GM06990 (cell line): Measurements from ENCODE around the gene BRAF.

Experiments used
- DNase-seq: peaks from one replicate; pipeline ENCODE4 v3.0.0-alpha.2; 2011; ENCODE audit not compliant: insufficient read length; ENCODE audit errors: extremely low read depth
- H3K27me3 ChIP-seq: replicated peaks from 2 replicates; pipeline ENCODE4 v1.6.0; 2011; ENCODE audit warnings: low read length; ENCODE audit not compliant: control insufficient read depth, insufficient read depth
- H3K36me3 ChIP-seq: 2 replicates; pipeline ENCODE4 v1.5.1; 2011; ENCODE audit warnings: low read length; ENCODE audit not compliant: control insufficient read depth, insufficient read depth
- H3K4me3 ChIP-seq: replicated peaks from 2 replicates; pipeline ENCODE4 v1.5.1; 2011; ENCODE audit warnings: low read depth, mild to moderate bottlenecking, control low read depth, low read length
- CTCF ChIP-seq: IDR thresholded peaks from 2 replicates; pipeline ENCODE4 v1.5.1; 2011; ENCODE audit warnings: low read length, control low read depth, mild to moderate bottlenecking, inconsistent platforms; ENCODE audit not compliant: insufficient read depth, poor library complexity, severe bottlenecking

The BRAF gene

DNA sequence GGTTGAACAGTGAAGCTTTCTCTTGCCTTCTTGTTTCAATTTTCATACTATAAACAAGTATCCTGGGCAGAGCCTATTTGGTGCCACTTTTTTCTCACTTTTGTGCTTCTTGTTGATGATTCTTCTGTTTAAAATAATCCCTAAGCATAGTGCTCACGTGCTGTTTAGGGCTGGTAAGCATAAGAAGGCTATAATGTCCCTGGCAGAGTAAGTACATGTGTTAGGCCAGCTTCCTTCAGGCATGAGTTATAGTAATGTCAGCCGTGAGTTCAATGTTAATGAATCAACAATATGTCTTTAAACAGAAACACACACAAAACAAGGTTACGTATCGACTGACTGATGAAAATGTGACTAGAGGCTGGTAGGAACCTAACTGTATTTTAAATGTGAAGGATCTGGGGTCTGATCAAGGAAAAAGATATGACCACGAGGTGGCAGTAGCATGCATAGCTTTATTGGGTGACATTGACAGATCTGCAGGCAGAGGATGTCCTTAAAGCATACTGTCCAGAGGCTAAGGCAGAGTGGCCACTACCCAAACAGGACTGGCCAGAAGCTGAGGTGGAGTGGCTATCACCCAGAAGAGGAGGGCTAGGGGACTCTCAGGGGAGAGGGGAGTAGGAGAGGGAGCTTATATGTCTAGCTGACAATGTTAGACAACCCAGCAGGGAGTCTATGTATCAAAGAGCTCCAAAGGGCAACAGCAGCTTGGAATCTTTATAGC, 113.7 kb downstream of the BRAF start:
- DNase-seq = peak; percentile 24
- TF ChIP-seq CTCF = peak; percentile 51
- Histone ChIP-seq H3K4me3 (no peak overlapping the region), H3K27me3 (no peaks in the 10 kb centered on the region), H3K36me3 (no peaks in the 10 kb centered on the region)

DNA sequence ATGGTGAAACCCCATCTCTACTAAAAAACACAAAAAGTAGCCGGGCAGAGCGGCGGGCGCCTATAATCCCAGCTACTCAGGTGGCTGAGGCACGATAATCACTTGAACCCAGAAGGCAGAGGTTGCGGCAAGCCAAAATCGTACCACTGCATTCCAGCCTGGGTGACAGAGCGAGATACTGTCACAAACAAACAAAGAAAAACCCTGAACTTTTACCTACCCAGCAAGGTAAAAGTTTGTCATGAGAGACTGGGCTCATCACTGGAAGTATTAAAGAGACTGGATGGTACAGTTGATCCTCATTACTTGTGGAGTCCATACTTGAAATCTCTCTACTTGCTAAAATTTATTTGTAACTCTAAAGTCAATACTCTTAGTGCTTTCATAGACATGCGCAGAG, 114.3 kb downstream of the BRAF start:
- no peak for TF ChIP-seq CTCF
- Histone ChIP-seq H3K27me3 (no peaks in the 10 kb centered on the region), H3K4me3 (no peak overlapping the region), H3K36me3 (no peaks in the 10 kb centered on the region)
- no peak for DNase-seq

DNA sequence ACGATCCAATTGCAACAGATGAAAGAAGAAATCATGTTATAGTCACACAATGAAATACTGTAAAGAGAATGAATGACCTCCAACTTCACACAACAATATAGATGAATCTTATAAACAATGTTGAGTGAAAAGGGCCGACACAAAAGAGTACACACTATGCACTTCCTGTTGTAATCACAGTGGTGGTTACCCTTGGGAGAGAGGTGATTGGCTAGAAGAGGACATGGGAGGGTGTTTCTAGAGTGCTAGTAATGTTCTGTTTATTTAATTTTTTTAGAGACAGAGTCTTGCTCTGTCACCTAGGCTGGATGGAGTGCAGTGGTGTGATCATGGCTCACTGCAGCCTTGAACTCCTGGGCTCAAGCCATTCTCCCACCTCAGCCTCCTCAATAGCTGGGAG, 145.8 kb downstream of the BRAF start:
- no peak for DNase-seq
- TF ChIP-seq CTCF = no peak
- Histone ChIP-seq H3K27me3 (no peaks in the 10 kb centered on the region), H3K36me3 (peaks cover 6% of the 10 kb centered on the region), H3K4me3 (no peak overlapping the region)

DNA sequence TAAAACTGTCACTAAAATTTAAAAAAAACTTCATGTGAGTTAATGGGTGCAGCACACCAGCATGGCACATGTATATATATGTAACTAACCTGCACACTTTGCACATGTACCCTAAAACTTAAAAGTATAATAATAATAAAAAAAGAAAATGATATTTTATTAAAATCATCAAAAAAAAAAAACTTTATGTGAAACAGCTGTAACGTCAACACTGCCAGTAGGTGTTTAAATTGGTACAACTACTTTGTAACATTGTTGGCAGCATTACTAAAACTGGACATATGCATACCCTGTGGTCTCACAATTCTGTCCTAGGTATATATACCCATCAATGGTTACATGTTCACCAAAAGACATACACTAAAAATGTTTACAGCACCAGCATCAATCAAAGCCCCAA, 146.2 kb downstream of the BRAF start:
- TF ChIP-seq CTCF = no peak
- peaks cover 6% of the 10 kb centered on the region for H3K36me3 ChIP-seq

DNA sequence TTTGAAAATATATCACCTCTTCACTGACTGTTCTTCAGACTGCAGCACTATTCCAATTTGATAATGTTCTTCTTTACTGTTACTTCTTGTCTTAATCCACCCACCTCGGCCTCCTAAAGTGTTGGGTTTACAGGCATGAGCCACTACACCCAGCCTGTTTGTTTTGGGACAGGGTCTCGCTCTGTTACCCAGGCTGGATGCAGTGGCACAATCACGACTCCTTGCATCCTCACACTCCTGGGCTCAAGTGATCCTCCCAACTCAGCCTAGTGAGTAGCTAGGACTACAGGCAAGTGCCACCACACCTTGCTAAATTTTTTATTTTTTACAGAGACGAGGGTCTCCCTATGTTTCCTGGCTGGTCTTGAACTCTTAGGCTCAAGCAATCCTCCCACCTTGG, 150.4 kb downstream of the BRAF start:
- Histone ChIP-seq H3K27me3 (no peaks in the 10 kb centered on the region), H3K36me3 (peaks cover 5% of the 10 kb centered on the region), H3K4me3 (no peak overlapping the region)
- no peak for TF ChIP-seq CTCF
- DNase-seq = no peak

More for the DNA sequence above, 146.2 kb downstream of the BRAF start:
- DNase-seq = no peak
- no peaks in the 10 kb centered on the region for H3K27me3 ChIP-seq
- H3K4me3 ChIP-seq = no peak overlapping the region

DNA sequence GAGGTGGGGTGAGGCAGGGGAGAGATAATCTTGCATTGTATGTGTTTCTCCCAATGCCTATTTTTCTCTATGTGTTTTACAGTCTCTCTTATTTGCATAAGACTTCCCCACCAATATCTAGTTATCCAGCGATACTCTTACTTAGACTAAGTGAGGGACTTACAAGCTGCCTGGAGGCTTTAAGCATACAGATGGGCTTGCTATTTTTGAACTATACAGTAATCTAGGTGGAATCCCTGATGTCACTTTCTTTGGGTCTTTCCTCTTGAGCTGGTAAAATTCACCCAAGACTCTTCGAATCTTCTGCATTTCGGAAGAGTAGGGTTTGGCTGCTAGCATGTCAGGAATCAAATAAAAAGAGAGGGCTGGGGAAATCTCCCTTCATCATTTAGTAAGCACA, 151.6 kb downstream of the BRAF start:
- Histone ChIP-seq H3K27me3 (no peaks in the 10 kb centered on the region), H3K4me3 (no peak overlapping the region), H3K36me3 (peaks cover 5% of the 10 kb centered on the region)
- no peak for DNase-seq
- no peak for TF ChIP-seq CTCF
